K562 (cell line): Measurements from ENCODE around the gene SCAMP2. TPM values are rescaled to one million over a fixed set of nuclear protein-coding genes. Genes with fewer than 3 reads are reported as not detected.
A peak's percentile ranks its signal among the peaks of the same experiment; 100 is the strongest.

ENCODE experiments used
- ATF7 ChIP-seq: fragments of 450-650 bp; IDR thresholded peaks from 2 replicates; pipeline ENCODE4 v1.7.1; 2014; ENCODE audit warnings: mild to moderate bottlenecking, moderate library complexity
- HDAC8 ChIP-seq: fragments of 450-650 bp; IDR thresholded peaks from 2 replicates; pipeline ENCODE4 v1.6.1; 2016; ENCODE audit warnings: mild to moderate bottlenecking, missing genetic modification characterization, moderate library complexity, missing compliant biosample characterization
- RBM25 ChIP-seq: fragments of 200-400 bp; formaldehyde crosslinking; IDR thresholded peaks from 2 replicates; pipeline ENCODE4 v1.6.1; 2018; ENCODE audit warnings: low read length, low read depth, moderate library complexity; ENCODE audit not compliant: severe bottlenecking
- SP2 ChIP-seq: IDR thresholded peaks from 2 replicates; pipeline ENCODE4 v1.6.1; 2011; ENCODE audit warnings: mild to moderate bottlenecking, low read depth, low read length, moderate library complexity; ENCODE audit not compliant: poor library complexity, severe bottlenecking; ENCODE audit errors: extremely low read depth
- YY1 ChIP-seq, 3 experiments: IDR thresholded peaks; 2 replicates each; pipeline ENCODE4 v1.6.1; 2011; ENCODE audit warnings: low read length in 2 of 3, mild to moderate bottlenecking in 2 of 3, moderate library complexity in 2 of 3, borderline replicate concordance in 1 of 3, control low read depth in 1 of 3, low read depth in 1 of 3; ENCODE audit not compliant: insufficient read depth in 3 of 3, insufficient replicate concordance in 2 of 3, control insufficient read depth in 1 of 3, insufficient read length in 1 of 3; ENCODE audit errors: extremely low read depth in 1 of 3
- ZC3H4 ChIP-seq: sonication (generic); formaldehyde crosslinking; IDR thresholded peaks from 2 replicates; pipeline ENCODE4 v1.9.0; 2021; ENCODE audit warnings: missing genetic modification reagents, borderline replicate concordance
- ZNF232 ChIP-seq: sonication (generic); formaldehyde crosslinking; IDR thresholded peaks from 2 replicates; pipeline ENCODE4 v1.8.0; 2022; ENCODE audit warnings: mild to moderate bottlenecking, missing genetic modification reagents
- polyA plus RNA-seq, 8 experiments: library from polyadenylated mRNA; depleted of rRNA in 4 of 8; stranded (reverse) in 5 of 8; unstranded in 3 of 8; fragments of >200 nt; fragmentation: Nextera tagmentation in 2 of 8; fragmentation: Illumina TruSeq in 1 of 8; extraction: Ambion mirVana in 2 of 8; extraction: Trizol in 1 of 8; gene quantifications; 2 replicates each; pipeline versions ENCODE4 v1.2.1 to v1.2.3, GENCODE V29; 2011 to 2014; ENCODE audit warnings: inconsistent platforms in 1 of 8, missing spikeins in 1 of 8
- total RNA-seq, 7 experiments: library from RNA; depleted of rRNA in 6 of 7; stranded (reverse); fragments of >200 nt in 6 of 7; fragmentation: Illumina TruSeq in 2 of 7; extraction: Trizol in 2 of 7; gene quantifications; 2 replicates each; pipeline versions ENCODE4 v1.2.1 to v1.2.3, GENCODE V29; 2011 to 2021; ENCODE audit warnings: low replicate concordance in 1 of 7
- TF ChIP-seq, protein P1 (sequence below): fragments of 200-600 bp; sonication (generic); IDR thresholded peaks from one replicate; pipeline ENCODE4 v1.6.1; 2012; ENCODE audit warnings: mild to moderate bottlenecking, low read depth, low read length, inconsistent platforms
- TF ChIP-seq, protein P2 (sequence below): fragments of 200-800 bp; sonication (Bioruptor generic); IDR thresholded peaks from 2 replicates; pipeline ENCODE4 v1.6.1; 2017; ENCODE audit warnings: missing genetic modification characterization, missing compliant biosample characterization
- TF ChIP-seq, protein P3 (sequence below): sonication (generic); formaldehyde crosslinking; IDR thresholded peaks from 2 replicates; pipeline ENCODE4 v1.4.0; 2020; ENCODE audit warnings: mild to moderate bottlenecking, missing genetic modification reagents

The SCAMP2 gene
- total and polyA plus RNA-seq, 9 of the 15 experiments (the other 6 are each of a cell fraction or from before 2014, with no cell fraction given), result 5.9 to 61.1 (median 20.1) TPM

DNA sequence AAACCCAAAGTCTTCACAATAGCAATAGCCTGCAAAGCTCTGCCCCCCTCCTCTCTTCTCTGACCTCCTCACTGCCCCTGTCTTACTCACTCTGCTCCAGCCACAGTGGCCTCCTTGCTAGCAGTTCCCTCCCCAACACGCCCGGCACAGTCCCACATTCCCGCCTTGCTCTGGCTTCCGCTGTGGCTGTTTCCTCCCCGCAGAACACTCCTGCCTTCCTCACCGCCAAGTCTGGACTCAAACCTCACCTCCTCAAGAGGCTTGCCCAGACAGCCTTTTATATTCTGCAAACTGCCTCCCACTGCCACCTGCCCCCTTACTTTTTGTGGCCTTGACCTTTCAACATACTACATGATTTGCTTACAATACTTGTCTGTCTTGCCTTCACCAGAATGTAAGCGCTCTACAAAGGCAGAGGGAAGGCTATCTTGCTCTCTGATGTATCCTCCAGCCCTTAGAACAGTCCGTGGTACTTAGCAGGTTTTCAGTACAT, 16.3 kb upstream of the SCAMP2 start (continued):
- TF ChIP-seq, protein P1, sequence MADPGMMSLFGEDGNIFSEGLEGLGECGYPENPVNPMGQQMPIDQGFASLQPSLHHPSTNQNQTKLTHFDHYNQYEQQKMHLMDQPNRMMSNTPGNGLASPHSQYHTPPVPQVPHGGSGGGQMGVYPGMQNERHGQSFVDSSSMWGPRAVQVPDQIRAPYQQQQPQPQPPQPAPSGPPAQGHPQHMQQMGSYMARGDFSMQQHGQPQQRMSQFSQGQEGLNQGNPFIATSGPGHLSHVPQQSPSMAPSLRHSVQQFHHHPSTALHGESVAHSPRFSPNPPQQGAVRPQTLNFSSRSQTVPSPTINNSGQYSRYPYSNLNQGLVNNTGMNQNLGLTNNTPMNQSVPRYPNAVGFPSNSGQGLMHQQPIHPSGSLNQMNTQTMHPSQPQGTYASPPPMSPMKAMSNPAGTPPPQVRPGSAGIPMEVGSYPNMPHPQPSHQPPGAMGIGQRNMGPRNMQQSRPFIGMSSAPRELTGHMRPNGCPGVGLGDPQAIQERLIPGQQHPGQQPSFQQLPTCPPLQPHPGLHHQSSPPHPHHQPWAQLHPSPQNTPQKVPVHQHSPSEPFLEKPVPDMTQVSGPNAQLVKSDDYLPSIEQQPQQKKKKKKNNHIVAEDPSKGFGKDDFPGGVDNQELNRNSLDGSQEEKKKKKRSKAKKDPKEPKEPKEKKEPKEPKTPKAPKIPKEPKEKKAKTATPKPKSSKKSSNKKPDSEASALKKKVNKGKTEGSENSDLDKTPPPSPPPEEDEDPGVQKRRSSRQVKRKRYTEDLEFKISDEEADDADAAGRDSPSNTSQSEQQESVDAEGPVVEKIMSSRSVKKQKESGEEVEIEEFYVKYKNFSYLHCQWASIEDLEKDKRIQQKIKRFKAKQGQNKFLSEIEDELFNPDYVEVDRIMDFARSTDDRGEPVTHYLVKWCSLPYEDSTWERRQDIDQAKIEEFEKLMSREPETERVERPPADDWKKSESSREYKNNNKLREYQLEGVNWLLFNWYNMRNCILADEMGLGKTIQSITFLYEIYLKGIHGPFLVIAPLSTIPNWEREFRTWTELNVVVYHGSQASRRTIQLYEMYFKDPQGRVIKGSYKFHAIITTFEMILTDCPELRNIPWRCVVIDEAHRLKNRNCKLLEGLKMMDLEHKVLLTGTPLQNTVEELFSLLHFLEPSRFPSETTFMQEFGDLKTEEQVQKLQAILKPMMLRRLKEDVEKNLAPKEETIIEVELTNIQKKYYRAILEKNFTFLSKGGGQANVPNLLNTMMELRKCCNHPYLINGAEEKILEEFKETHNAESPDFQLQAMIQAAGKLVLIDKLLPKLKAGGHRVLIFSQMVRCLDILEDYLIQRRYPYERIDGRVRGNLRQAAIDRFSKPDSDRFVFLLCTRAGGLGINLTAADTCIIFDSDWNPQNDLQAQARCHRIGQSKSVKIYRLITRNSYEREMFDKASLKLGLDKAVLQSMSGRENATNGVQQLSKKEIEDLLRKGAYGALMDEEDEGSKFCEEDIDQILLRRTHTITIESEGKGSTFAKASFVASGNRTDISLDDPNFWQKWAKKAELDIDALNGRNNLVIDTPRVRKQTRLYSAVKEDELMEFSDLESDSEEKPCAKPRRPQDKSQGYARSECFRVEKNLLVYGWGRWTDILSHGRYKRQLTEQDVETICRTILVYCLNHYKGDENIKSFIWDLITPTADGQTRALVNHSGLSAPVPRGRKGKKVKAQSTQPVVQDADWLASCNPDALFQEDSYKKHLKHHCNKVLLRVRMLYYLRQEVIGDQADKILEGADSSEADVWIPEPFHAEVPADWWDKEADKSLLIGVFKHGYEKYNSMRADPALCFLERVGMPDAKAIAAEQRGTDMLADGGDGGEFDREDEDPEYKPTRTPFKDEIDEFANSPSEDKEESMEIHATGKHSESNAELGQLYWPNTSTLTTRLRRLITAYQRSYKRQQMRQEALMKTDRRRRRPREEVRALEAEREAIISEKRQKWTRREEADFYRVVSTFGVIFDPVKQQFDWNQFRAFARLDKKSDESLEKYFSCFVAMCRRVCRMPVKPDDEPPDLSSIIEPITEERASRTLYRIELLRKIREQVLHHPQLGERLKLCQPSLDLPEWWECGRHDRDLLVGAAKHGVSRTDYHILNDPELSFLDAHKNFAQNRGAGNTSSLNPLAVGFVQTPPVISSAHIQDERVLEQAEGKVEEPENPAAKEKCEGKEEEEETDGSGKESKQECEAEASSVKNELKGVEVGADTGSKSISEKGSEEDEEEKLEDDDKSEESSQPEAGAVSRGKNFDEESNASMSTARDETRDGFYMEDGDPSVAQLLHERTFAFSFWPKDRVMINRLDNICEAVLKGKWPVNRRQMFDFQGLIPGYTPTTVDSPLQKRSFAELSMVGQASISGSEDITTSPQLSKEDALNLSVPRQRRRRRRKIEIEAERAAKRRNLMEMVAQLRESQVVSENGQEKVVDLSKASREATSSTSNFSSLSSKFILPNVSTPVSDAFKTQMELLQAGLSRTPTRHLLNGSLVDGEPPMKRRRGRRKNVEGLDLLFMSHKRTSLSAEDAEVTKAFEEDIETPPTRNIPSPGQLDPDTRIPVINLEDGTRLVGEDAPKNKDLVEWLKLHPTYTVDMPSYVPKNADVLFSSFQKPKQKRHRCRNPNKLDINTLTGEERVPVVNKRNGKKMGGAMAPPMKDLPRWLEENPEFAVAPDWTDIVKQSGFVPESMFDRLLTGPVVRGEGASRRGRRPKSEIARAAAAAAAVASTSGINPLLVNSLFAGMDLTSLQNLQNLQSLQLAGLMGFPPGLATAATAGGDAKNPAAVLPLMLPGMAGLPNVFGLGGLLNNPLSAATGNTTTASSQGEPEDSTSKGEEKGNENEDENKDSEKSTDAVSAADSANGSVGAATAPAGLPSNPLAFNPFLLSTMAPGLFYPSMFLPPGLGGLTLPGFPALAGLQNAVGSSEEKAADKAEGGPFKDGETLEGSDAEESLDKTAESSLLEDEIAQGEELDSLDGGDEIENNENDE, result no peak
- TF ChIP-seq, protein P2, sequence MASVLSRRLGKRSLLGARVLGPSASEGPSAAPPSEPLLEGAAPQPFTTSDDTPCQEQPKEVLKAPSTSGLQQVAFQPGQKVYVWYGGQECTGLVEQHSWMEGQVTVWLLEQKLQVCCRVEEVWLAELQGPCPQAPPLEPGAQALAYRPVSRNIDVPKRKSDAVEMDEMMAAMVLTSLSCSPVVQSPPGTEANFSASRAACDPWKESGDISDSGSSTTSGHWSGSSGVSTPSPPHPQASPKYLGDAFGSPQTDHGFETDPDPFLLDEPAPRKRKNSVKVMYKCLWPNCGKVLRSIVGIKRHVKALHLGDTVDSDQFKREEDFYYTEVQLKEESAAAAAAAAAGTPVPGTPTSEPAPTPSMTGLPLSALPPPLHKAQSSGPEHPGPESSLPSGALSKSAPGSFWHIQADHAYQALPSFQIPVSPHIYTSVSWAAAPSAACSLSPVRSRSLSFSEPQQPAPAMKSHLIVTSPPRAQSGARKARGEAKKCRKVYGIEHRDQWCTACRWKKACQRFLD (CRISPR knock-in tag), result no peak
- no peak for TF ChIP-seq ZNF232 (CRISPR knock-in tag)
- no peak for TF ChIP-seq YY1 (IDR thresholded peaks at IDR 0.05; ENCODE audit: borderline replicate concordance in 1 of 3, control insufficient read depth in 1 of 3, extremely low read depth in 1 of 3, insufficient read depth in 3 of 3, insufficient read length in 1 of 3, insufficient replicate concordance in 2 of 3, low read depth in 1 of 3, low read length in 2 of 3)
- TF ChIP-seq HDAC8 (tag), result no peak
- TF ChIP-seq, protein P3, sequence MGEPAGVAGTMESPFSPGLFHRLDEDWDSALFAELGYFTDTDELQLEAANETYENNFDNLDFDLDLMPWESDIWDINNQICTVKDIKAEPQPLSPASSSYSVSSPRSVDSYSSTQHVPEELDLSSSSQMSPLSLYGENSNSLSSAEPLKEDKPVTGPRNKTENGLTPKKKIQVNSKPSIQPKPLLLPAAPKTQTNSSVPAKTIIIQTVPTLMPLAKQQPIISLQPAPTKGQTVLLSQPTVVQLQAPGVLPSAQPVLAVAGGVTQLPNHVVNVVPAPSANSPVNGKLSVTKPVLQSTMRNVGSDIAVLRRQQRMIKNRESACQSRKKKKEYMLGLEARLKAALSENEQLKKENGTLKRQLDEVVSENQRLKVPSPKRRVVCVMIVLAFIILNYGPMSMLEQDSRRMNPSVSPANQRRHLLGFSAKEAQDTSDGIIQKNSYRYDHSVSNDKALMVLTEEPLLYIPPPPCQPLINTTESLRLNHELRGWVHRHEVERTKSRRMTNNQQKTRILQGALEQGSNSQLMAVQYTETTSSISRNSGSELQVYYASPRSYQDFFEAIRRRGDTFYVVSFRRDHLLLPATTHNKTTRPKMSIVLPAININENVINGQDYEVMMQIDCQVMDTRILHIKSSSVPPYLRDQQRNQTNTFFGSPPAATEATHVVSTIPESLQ (CRISPR knock-in tag), result peak; percentile 38; the same call in 1 of the 2 replicates
- no peak for TF ChIP-seq ATF7
- TF ChIP-seq ZC3H4 (CRISPR knock-in tag), result no peak
- TF ChIP-seq RBM25, result no peak
- TF ChIP-seq SP2, result no peak
